Heart left ventricle (tissue), 13 donors: ENCODE measurements around the gene GAREM1.

Experiments
- POLR2A ChIP-seq, 2 donors: fragments of 450-650 bp; IDR thresholded peaks; one replicate each; pipeline ENCODE4 v1.6.1; 2017; ENCODE audit warnings: antibody characterized with exemption in 2 of 2, mild to moderate bottlenecking in 2 of 2, moderate library complexity in 2 of 2
- TF ChIP-seq, protein P1 (sequence below), 12 donors: fragments of 200-600 bp; sonication (generic) in 4 of 12; IDR thresholded peaks; one replicate each; pipeline versions ENCODE4 v1.5.0 to v1.8.0; 2018 to 2022; ENCODE audit warnings: antibody characterized with exemption in 12 of 12, mild to moderate bottlenecking in 5 of 12
- donor health status: ischemic (EF 13 %, LVEDD 7.1; RV severe dilation, severe dysfunction).
- donor health status: DM: no; HTN: yes; CAD: no.
- donor health status: DM: no; HTN: no; CAD: no.
- donor health status: ischemic (EF 25% LVEDD 6.9; RV normal size, moderate dysfunction).
- donor health status: ischemic (EF 25% LVEDD 5.7; RV mildly dilated, moderate dysfunction).
- donor health status: ischemic (EF 35%, LVEDD 5.7; RV mildly dilated, moderate dysfunction).
- donor health status: nonischemic (EF 11% LVEDD 7.7; RV severe dilation, severe dysfunction).
- donor health status: DM: yes; HTN: yes; CAD: no.
- donor health status: PGD.
- donor health status: ischemic (EF 29% LVEDD 5.4; RV normal size, mild dysfunction).
- donor health status: nonischemic (EF 23%, LVEDD 6.1; RV moderate dilation, normal function).

GRCh38 chr18:32238635-32239268 lies 231.9 kb downstream of the GAREM1 start:
- TF ChIP-seq, protein P1, sequence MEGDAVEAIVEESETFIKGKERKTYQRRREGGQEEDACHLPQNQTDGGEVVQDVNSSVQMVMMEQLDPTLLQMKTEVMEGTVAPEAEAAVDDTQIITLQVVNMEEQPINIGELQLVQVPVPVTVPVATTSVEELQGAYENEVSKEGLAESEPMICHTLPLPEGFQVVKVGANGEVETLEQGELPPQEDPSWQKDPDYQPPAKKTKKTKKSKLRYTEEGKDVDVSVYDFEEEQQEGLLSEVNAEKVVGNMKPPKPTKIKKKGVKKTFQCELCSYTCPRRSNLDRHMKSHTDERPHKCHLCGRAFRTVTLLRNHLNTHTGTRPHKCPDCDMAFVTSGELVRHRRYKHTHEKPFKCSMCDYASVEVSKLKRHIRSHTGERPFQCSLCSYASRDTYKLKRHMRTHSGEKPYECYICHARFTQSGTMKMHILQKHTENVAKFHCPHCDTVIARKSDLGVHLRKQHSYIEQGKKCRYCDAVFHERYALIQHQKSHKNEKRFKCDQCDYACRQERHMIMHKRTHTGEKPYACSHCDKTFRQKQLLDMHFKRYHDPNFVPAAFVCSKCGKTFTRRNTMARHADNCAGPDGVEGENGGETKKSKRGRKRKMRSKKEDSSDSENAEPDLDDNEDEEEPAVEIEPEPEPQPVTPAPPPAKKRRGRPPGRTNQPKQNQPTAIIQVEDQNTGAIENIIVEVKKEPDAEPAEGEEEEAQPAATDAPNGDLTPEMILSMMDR (IDR thresholded peaks at IDR 0.05), result no peak
- no peak for TF ChIP-seq POLR2A (IDR thresholded peaks at IDR 0.05)
